Globus pallidus (tissue), 1 donor: Measurements from ENCODE around the gene TUBA4B.
"Not testable (repeated sequence)": the region's sequence is repeated elsewhere in the genome, so short reads cannot be mapped to it uniquely, and the experiment has no call there.

Experiments
- DNase-seq: peaks from one replicate; pipeline ENCODE4 v3.0.0-alpha.2; 2015; ENCODE audit warnings: low spot score

Gene TUBA4B

DNA sequence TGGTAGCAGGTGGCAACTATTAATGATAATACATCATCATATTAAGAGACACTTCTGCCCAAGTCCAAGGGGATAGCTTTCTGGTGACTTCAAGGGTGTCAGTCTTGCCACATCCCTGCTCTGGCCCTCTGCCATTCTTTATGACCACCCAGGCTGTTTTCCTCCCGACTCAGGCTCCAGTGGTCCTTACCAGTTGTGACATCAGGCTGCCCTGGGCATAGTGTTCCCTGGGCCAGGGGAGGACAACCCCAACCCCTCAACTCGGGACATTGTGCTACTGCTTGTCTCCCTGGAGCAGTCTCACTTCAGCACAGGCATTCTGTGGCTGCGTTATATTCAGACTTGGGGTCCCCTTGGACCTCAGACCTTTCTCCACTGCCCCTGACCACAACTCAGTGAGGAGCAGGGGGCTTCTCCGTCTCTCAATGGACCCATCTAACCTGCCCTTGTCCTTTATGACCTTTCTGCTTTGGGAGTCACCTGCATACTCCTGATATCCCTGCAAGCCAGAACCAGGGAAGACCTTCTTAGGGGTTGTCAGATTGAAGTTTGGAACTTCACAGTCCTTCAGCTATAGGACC, 39.0 kb downstream of the TUBA4B start:
- DNase-seq = no peak

DNA sequence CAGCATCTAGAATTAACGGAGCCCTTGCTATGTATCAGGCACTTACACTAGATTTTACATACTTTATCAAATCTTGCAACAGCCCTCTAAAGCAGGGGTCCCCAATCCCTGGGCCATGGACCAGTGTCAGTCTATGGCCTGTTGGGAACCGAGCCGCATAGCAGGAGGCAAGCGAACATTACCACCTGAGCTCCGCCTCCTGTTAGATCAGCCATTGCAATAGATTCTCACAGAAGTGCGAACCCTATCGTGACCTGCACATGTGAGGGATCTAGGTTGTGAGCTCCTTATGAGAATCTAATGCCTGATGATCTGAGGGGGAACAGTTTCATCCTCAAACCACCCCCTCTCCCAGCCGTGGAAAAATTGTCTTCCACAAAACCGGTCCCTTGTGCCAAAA, 39.6 kb downstream of the TUBA4B start:
- no peak for DNase-seq

DNA sequence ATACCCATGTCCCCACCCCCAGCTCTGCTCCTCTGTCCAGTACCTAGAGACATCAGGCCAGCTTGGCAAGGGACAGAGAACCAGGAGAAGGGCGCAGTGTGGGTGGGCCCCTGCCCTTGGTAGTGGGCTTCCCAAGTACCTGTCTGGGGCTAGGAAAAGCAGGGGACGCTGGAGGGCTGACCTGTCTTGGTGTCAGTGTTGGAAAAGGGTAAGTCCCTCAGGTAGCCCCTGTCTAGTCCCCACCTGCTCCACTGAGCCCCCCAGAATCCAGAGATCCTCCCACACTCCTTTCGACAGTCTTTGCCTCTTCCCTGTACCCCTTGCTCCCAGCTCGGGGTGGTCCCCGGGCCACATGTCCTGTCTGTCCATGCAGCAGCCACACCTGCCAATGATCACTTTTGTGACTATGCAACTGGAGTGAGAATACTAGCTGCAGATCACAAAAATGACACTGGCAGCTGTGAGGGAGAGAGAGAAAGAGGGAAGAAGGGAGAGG, 40.7 kb downstream of the TUBA4B start:
- no peak for DNase-seq

DNA sequence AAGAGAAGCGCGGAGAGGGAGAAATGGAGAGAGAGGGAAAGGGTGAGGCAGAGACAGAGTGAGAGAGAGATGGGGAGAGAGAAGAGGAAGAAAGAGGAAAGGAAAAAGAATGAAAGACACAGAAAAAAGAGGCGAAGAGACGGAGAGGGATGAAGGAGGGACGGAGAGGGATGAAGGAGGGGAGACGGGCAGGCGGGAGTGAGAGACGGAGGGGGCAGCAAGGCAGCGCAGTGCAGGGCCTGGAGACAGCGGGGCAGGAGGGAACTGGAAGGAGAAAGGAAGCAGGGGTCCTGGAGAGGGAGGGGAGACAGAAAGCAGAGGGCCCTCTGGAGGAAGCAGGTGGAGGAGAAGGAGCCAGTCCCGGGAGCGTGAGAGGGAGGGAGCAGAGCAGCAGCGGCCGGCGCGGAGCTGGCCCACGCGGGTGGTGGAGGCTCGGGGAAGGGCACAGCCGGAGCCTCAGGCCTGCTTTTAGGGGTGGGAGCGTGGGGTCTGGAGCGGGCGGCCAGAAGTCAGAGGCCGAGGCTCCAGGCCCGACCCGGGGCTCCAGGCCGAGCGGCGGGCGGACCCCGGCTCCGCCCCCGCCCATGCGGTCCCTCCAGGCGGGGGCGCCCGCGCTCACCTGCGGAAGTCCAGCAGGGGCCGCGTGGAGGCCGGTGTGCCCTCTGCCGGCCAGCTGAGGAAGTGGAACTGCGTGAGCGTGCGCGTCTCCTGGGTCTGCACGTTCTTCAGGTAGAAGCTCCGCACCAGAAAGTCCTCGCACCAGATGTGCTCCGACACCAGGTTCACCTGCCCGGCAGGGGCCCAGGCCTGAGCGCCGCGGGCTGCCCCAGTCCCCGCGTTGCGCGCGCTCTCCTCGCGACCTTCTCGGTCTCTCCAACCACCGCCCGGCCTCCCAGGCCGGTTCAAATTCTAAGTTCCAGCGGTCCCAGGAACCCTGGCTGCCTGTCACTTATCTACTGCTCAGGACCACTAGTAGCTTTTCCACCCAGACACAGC, 41.6 kb downstream of the TUBA4B start:
- peak; percentile 83 for DNase-seq

DNA sequence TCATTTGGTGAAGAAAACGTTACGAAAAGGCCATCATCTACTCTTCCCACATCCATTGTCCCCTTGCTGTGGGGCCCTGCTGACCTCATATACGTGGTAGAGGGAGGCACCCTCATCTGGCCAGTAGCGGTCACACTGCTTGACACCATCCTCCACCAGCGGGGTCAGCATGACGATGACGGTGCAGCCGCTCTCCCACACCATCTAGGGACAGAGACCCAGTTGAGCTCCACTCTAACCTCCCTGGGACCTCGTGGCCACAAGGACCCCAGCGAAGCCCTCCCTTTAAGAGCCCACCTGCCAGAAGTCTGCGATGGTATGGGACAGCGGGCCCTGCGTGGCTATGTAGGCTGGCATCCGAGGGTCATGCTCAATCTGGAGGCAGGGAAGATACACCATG, 43.1 kb downstream of the TUBA4B start:
- no peak for DNase-seq

DNA sequence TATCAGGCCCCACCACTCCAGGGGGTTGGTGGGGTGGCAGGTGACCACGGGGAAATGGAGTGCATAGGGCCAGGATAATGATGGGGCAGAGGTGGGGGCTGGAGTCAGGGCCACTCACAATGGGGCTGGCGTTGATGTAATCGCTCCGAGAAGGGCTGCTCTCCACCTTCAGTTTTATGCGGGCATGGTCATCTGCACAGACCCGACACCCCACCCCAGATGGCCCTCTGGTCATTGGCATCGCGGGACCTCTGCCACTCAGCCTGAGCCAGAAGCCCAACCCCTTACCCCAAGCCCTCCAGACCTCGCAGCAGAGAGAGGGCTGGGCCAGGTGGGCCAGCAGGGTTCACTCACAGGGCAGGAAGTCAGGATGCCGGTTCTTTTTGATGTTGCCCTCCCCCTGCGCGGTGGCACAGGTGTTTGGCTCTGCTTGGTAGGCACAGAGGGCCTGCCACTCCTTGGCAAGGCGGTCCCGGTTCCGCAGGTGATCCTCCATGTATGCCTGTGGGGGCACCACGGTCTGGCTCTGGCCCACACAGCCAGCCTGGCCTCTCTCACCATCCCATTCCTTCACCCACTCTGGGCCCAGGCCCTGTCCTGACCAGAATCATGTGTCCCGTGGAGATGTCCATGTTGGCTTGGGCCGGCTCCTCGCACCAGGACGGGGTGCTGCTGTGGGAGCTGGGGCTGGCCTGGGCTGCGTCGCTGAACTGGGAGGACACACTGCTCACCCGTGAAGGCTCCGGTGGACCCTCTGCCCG, 43.8 kb downstream of the TUBA4B start:
- DNase-seq = no peak

DNA sequence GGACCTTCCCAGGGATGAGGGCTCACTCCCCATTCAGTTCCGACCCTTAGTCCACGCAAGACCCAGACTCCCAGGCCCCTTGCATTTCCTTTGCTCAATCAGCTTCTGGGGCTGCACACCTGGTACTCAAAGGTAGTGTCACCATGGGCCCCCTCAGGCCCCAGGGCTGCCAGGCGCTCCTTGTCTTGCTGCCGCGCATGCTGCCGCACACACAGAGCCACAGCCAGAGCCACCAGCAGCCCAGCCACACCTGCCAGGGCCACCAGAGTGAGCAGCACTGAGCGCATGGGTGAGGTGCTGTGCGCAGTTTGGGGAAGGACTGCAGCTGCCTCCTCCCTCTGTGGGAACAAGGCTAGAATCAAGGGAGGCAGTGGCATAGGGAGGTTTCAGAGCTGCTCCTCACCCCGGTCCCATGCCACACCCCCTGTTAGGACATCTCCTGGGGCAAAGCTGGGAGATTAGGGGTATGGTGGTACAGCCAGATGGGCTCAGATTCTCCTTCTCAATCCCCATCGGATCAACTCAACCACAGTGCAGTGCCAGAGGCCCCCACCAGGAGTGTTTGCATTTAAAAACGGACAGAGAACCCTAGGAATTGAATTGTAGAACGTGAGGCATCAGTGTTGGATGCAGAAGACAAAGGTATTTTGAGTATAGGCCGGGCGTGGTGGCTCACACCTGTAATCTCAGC, 44.9 kb downstream of the TUBA4B start:
- no peak for DNase-seq

DNA sequence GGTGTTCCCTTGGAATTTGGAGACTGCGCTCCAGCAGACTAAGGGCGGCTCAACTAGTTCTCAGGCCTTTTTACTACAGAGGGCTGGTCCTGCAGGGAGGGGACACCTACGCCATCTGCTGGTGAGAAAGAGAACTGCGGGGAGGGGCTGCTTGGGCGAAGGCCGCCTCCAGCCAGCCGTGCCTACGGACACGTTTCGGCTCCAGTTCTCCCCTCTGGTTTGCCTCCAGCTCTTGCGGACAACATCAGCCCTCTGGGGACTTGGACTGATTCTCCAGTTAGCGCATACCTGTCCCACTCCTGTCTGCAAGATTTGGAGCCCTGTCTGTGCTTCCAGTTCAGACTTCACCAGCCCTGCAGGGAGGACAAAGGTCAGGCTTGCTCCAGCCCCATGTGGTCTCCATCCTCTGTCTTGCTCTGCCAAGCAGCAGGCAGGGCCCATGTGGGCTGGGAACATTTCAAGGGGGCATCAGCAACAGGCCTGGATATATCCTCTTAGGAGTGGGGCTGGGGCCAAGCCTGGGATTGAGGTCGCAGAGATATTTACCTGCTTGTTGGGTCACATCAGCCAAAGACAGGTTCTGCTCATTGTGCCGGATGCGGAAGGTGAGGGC, 45.8 kb downstream of the TUBA4B start:
- peak; percentile 82 for DNase-seq

DNA sequence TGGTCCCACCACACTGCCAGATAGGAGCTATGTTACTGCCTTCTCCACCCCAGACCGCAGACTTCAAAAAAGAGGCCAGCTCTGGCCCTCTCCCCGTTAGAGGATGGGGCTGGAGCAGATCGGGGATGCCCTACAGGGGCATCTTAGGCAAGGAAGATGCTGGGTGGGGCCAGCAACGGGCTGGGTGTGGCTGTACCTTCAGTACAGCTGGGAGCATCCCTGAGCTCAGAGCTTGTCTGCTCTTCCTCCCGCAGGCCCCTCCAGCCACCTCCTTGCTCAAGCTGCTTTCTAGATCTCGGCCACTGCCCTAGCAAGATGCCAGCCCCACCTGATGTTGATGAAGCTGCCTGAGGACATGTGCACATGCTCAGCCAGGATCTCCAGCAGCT, 46.3 kb downstream of the TUBA4B start:
- no peak for DNase-seq

DNA sequence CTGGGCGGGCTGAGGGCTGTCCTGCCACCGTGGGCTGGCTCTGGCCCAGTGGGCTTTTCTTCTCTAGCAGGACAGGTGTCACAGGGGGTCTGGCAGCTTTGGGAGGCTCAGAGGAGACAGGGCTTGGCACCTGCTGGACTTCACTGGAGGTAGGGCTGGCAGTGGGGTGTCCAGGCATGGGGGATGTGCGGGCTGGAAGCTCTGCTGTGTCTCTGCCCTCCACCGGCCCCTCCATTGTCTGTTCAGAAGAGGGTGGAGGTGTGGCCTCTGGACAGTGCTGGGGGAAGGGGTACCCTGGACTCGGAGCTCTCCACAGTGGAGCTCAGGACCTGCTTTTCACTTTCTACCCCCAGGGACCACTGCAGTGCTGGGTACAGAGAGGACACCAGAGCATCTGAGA, 47.0 kb downstream of the TUBA4B start:
- DNase-seq = no peak

DNA sequence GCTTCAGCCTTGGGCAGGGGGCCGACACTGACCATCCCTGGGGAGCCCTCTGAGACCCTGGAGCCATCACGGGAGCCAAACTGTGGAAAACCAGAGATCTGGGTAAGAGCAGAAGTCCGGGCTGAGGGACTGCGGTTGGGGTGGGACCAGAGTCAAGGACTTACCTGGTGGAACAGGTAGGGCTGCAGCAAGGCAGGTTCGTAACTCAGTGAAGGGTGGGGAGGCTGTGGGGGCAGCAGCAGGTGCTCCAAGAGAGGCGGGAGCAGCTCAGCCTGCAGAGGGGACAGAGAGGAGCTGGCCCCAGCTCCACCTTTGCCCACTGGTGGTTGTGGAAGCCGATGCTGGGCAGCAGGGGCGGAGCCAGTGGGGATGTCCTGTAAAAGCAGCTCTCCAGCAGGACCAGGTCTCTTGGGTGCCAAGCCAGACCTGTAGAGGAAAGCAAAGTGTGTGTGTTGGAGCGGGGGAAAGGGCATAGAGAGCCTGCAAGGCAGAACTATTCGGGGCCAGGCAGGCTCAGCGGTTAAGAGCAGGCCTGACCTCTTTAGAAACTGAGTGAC, 49.4 kb downstream of the TUBA4B start:
- DNase-seq = no peak

DNA sequence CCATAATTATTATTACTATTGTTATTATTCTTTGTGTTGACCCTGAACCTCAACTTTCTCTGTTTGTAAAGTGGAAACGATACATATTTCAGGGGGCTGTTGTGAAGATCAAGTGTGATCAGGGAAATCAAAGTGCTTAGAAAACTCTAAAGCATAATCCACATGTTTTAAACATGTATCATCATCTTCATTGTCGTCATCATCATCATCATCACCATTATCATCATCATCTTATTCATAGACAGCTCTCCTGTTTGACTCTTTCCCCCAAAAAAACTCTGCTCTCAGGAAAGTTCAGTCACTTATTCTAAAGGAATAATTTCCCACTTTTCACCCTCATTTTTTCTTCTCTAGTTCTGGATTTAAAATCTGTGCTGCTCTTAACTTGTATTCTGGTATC, 51.2 kb downstream of the TUBA4B start:
- no peak for DNase-seq

DNA sequence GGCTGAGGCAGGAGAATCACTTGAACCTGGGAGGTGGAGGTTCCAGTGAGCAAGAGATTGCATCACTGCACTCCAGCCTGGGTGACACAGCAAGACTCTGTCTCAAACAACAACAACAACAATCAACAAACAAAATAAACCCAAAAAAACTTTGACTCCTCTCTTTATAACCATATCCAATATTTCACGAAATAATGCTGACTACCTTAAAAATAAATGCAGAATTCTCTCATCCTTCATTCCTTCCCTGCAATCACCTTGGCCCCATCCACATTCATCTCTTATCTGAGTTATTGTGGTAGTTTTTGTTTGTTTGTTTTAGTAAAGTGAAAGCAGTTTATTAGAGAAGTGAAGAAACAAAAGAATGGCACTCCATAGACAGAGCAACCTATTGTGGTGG, 53.0 kb downstream of the TUBA4B start:
- no peak for DNase-seq

DNA sequence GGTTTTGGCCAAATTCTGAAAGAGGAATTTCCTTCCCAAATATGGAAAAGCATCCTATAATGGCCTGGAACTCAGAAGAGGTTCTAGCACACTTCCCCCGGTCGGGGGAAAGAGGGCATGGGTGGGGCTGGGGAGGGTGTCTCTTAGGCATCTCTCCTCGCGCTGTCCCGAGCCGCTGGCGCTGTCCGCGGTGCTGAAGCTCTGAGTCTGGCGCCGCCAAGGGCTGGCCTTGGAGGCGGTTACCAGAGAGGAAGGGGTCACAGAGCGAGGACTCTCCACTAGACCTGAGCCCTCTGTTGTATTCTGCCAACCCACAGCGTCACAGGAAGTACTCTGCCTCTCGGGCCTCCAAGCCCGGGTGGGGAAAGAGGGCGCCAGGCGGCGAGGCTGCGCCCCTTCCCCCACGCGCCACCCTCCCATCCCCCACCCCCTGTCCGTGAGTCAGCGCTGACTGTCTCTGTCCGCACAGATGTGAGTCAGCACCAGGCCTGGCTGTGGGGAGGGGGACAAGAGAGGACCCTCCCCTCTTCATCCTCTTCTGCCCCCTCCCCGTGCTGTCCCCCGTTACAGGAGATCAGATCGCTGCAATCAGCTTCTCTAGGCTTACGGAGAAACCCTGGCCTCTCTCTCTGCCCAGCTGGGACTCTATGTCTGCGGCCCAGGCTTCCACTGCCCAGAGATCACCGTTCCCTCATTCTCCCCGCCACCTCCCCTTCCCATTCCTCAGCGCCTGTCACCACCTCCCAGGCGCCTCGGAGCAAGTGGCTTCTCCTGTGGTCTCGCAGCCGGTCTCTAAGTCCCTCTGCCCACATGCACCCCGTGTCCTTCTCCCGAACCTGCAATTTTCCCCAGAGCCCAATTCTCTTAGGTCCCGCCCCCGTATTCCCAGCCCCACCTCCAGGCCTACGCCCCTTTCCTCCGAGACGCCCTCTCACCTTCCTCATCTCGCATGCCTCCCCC, 55.4 kb downstream of the TUBA4B start:
- DNase-seq = no peak

DNA sequence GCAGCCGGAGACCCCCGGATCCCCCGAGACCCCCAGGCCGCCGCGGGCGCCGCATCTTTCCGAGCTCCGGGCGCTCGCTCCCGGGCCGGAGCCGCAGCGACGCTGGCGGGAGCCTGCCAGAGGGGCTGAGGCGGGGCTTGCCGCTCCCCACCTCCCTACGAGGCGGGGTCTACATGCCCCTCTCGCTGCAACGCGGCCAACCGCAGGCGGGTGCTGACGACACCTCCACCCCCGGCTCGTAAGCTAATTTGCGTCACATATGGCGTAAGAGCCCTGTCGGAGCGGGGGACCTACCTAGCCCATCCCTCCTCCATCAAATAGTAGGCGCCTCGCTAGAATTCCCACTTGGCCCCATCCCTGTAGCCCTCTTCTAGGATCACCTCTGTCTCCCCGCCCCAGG, 56.2 kb downstream of the TUBA4B start, which contains the start of gene PTPRN:
TSS of gene PTPRN (minus strand) at position 124 of the 400 bp plus-strand sequence. CDS start at position 55, 69 bp downstream.
- DNase-seq = no peak

DNA sequence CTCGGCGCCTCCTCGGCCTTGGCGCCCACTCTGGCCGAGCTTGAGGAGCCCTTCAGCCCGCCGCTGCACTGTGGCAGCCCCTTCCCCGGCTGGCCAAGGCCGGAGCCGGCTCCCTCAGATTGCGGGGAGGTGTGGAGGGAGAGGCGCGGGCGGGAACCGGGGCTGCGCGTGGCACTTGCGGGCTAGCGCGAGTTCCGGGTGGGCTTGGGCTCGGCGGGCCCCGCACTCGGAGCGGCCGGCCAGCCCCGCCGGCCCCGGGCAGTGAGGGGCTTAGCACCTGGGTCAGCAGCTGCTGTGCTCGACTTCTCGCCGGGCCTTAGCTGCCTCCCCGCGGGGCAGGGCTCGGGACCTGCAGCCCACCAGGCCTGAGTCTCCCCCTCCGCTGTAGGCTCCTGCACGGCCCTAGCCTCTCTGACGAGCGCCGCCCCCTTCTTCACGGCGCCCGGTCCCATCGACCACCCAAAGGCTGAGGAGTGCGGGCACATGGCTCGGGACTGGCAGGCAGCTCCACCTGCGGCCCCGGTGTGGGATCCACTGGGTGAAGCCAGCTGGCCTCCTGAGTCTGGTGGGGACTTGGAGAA, 59.7 kb downstream of the TUBA4B start:
- not testable (repeated sequence) for DNase-seq

DNA sequence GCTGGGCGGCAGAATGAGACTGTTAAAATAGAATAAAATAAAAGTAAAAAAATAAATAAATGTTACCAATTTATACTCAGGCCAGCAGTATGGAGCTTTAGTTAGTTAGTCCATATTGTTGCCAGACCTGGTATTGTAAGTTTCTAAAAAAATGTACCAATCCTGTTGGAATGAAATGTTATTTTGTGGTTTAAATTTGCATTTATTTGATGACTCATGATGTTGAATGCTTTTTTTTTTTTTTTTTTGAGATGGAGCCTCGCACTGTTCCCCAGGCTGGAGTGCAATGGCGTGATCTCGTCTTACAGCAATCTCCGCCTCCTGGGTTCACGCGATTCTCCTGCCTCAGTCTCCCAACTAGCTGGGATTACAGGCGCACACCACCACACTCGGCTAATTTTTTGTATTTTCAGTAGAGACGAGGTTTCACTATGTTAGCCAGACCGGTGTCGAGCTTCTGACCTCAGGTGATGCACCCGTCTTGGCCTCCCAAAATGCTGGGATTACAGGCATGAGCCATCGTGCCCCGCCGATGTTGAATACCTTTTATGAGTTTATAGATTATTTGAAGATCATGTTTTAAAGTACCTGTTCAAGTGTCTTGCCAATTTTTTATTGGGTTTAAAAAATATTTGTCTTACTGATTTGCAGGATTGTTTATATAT, 61.9 kb downstream of the TUBA4B start:
- no peak for DNase-seq
